ENCODE data around the gene NLGN4X. TPM values are rescaled to one million over a fixed set of nuclear protein-coding genes. Genes with fewer than 3 reads are reported as not detected.

The NLGN4X gene
- total RNA-seq, 1 donor from 2014 or later = 23.5 TPM

- no peaks in the 10 kb centered on the region for H3K27me3 Mint-ChIP-seq (ENCODE audit: low read depth)
- H3K9me3 Mint-ChIP-seq = no peaks in the 10 kb centered on the region
- no peaks in the 10 kb centered on the region for H3K4me1 Mint-ChIP-seq
- no peak overlapping the region for H3K4me3 Mint-ChIP-seq
- no peak for TF ChIP-seq CTCF (IDR thresholded peaks at IDR 0.05; ENCODE audit: unreplicated experiment)
- H3K27ac Mint-ChIP-seq = no peak overlapping the region
- no peak for DNase-seq (ENCODE audit: low spot score in 2 of 2, unreplicated experiment in 2 of 2)
- H3K36me3 Mint-ChIP-seq = no peaks in the 10 kb centered on the region
Measured at GRCh38 chrX:6131287-6131686, 97.4 kb downstream of the NLGN4X start.

- H3K27ac Mint-ChIP-seq = no peak overlapping the region
- no peak for TF ChIP-seq CTCF (IDR thresholded peaks at IDR 0.05; ENCODE audit: unreplicated experiment)
Measured at GRCh38 chrX:6129195-6129594, 99.5 kb downstream of the NLGN4X start.

GRCh38 chrX:6120329-6120728 is 108.3 kb downstream of the NLGN4X start:
- Mint-ChIP-seq H3K27ac (no peak overlapping the region), H3K4me1 (no peaks in the 10 kb centered on the region), H3K27me3 (ENCODE audit: low read depth) (no peaks in the 10 kb centered on the region), H3K4me3 (no peak overlapping the region), H3K9me3 (no peaks in the 10 kb centered on the region), H3K36me3 (no peaks in the 10 kb centered on the region)
- DNase-seq (ENCODE audit: low spot score in 2 of 2, unreplicated experiment in 2 of 2) = no peak
- TF ChIP-seq CTCF (IDR thresholded peaks at IDR 0.05; ENCODE audit: unreplicated experiment) = no peak

More at GRCh38 chrX:6129195-6129594, 99.5 kb downstream of the NLGN4X start:
- no peak for DNase-seq (ENCODE audit: low spot score in 2 of 2, unreplicated experiment in 2 of 2)
- no peaks in the 10 kb centered on the region for H3K4me1 Mint-ChIP-seq
- no peaks in the 10 kb centered on the region for H3K9me3 Mint-ChIP-seq
- H3K27me3 Mint-ChIP-seq (ENCODE audit: low read depth) = no peaks in the 10 kb centered on the region
- H3K4me3 Mint-ChIP-seq = no peak overlapping the region
- no peaks in the 10 kb centered on the region for H3K36me3 Mint-ChIP-seq

GRCh38 chrX:6095469-6095868 is 133.2 kb downstream of the NLGN4X start:
- Mint-ChIP-seq H3K36me3 (peaks cover 3% of the 10 kb centered on the region), H3K9me3 (peaks cover 32% of the 10 kb centered on the region), H3K4me1 (no peaks in the 10 kb centered on the region), H3K27ac (no peak overlapping the region), H3K4me3 (no peak overlapping the region), H3K27me3 (ENCODE audit: low read depth) (no peaks in the 10 kb centered on the region)
- no peak for DNase-seq (ENCODE audit: low spot score in 2 of 2, unreplicated experiment in 2 of 2)
- TF ChIP-seq CTCF (IDR thresholded peaks at IDR 0.05; ENCODE audit: unreplicated experiment) = no peak

GRCh38 chrX:6074532-6074931 is 154.1 kb downstream of the NLGN4X start:
- DNase-seq (ENCODE audit: low spot score in 2 of 2, unreplicated experiment in 2 of 2) = no peak
- H3K27ac Mint-ChIP-seq = no peak overlapping the region
- H3K36me3 Mint-ChIP-seq = peaks cover 2% of the 10 kb centered on the region
- peaks cover 4% of the 10 kb centered on the region for H3K4me1 Mint-ChIP-seq
- peaks cover 4% of the 10 kb centered on the region for H3K9me3 Mint-ChIP-seq
- H3K4me3 Mint-ChIP-seq = no peak overlapping the region
- no peak for TF ChIP-seq CTCF (IDR thresholded peaks at IDR 0.05; ENCODE audit: unreplicated experiment)
- H3K27me3 Mint-ChIP-seq (ENCODE audit: low read depth) = no peaks in the 10 kb centered on the region

GRCh38 chrX:6071731-6072130 is 156.9 kb downstream of the NLGN4X start:
- Mint-ChIP-seq H3K4me1 (peaks cover 4% of the 10 kb centered on the region), H3K36me3 (peaks cover 2% of the 10 kb centered on the region), H3K27me3 (ENCODE audit: low read depth) (no peaks in the 10 kb centered on the region), H3K4me3 (no peak overlapping the region), H3K27ac (no peak overlapping the region), H3K9me3 (peaks cover 4% of the 10 kb centered on the region)
- no peak for TF ChIP-seq CTCF (IDR thresholded peaks at IDR 0.05; ENCODE audit: unreplicated experiment)
- no peak for DNase-seq (ENCODE audit: low spot score in 2 of 2, unreplicated experiment in 2 of 2)
